Muscle layer of colon (tissue), 2 donors: ENCODE measurements around the gene AGR2.

Source experiments
- H3K27ac ChIP-seq: one replicate; pipeline ENCODE4 v1.7.0; 2013; ENCODE audit warnings: low read depth, mild to moderate bottlenecking, low read length, moderate library complexity
- H3K27me3 ChIP-seq, 2 donors: one replicate each; pipeline ENCODE4 v1.7.0; 2013; ENCODE audit warnings: low read length in 2 of 2, mild to moderate bottlenecking in 2 of 2; ENCODE audit not compliant: insufficient read depth in 2 of 2, control insufficient read depth in 1 of 2
- H3K36me3 ChIP-seq: one replicate; pipeline ENCODE4 v1.7.0; 2013; ENCODE audit warnings: mild to moderate bottlenecking, low read length; ENCODE audit not compliant: insufficient read depth
- H3K4me1 ChIP-seq: one replicate; pipeline ENCODE4 v1.7.0; 2013; ENCODE audit warnings: mild to moderate bottlenecking, low read length; ENCODE audit not compliant: insufficient read depth
- H3K4me3 ChIP-seq, 2 donors: one replicate each; pipeline ENCODE4 v1.7.0; 2013; ENCODE audit warnings: low read length in 2 of 2, low read depth in 1 of 2, mild to moderate bottlenecking in 1 of 2, moderate library complexity in 1 of 2
- H3K9ac ChIP-seq: one replicate; pipeline ENCODE4 v1.7.0; 2013; ENCODE audit warnings: low read length
- H3K9me3 ChIP-seq: one replicate; pipeline ENCODE4 v1.7.0; 2013; ENCODE audit warnings: mild to moderate bottlenecking, low read length
- donor health status: abdominal sarcoma.
- donor health status: Adenocarcinoma of cecum.

AGR2 gene

GRCh38 chr7:16753102-16753931, 51.5 kb downstream of the AGR2 start, which contains the start of gene TSPAN13:
Gene TSPAN13, plus strand, starts transcription at chr7:16753755. Its CDS starts 213 bp downstream, at chr7:16753968.
- Histone ChIP-seq H3K27me3 (peaks cover 0 to 7% of the 10 kb centered on the region in 2 donors), H3K27ac (peak within 1 kb of the TSS; percentile 9), H3K9me3 (no peaks in the 10 kb centered on the region), H3K36me3 (no peaks in the 10 kb centered on the region), H3K9ac (no peak within 1 kb of the TSS), H3K4me3 (peak within 1 kb of the TSS; percentile 45 to 46), H3K4me1 (no peaks in the 10 kb centered on the region)

DNA sequence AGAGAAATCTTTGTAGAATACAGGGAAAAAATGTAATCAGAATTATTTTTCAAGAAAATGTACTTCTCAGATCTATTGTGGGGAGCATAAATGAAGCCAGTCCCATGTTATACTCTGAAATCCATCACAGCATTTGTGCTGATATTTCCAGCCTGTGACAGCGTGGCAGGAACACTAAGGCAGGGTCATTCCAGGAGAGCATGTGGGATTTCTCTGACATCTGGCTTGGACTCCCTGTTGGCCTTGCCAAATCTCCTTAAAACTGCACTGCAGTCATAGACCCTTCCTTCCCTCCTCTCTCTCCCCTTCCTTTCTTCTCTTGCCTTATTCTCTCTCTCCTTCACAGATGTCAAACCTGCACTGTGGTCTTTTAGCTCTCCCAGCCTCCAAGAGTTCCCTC, 57.7 kb downstream of the AGR2 start:
- Histone ChIP-seq H3K4me3 (no peak overlapping the region), H3K9me3 (no peaks in the 10 kb centered on the region), H3K36me3 (no peaks in the 10 kb centered on the region), H3K27ac (no peak overlapping the region), H3K27me3 (no peaks in the 10 kb centered on the region), H3K9ac (no peak overlapping the region), H3K4me1 (no peaks in the 10 kb centered on the region)

GRCh38 chr7:16745645-16746044, 59.2 kb downstream of the AGR2 start:
- no peak overlapping the region for H3K27ac ChIP-seq
- no peak overlapping the region for H3K9ac ChIP-seq
- no peaks in the 10 kb centered on the region for H3K4me1 ChIP-seq
- no peaks in the 10 kb centered on the region for H3K9me3 ChIP-seq
- H3K27me3 ChIP-seq: no peaks in the 10 kb centered on the region
- H3K4me3 ChIP-seq: no peak overlapping the region
- no peaks in the 10 kb centered on the region for H3K36me3 ChIP-seq

GRCh38 chr7:16744518-16745250, 60.1 kb downstream of the AGR2 start:
- no peak overlapping the region for H3K27ac ChIP-seq
- H3K4me1 ChIP-seq: peaks cover 8% of the 10 kb centered on the region

DNA sequence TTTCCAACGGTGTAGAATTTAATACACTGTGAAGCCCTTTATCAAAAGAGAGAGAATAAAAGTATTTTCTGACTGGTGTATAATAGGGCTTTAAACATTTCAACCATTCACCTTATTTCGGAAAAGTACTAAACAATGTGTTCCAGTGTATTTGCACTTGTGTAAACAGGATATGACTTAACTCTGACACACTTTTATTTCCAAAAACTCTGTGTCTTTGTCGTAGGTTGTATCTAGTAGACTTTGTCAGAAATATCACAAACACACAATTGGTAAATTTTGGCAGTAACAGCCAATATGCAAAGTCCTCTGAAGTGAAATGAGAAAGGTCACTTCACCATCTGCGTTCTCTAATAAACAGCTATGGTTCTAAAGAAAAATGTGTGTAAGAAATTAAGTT, 61.6 kb downstream of the AGR2 start:
- H3K27ac ChIP-seq: no peak overlapping the region

More at GRCh38 chr7:16744518-16745250, 60.1 kb downstream of the AGR2 start:
- no peak overlapping the region for H3K4me3 ChIP-seq
- H3K27me3 ChIP-seq: no peaks in the 10 kb centered on the region
- H3K9ac ChIP-seq: no peak overlapping the region
- no peaks in the 10 kb centered on the region for H3K9me3 ChIP-seq
- H3K36me3 ChIP-seq: no peaks in the 10 kb centered on the region

GRCh38 chr7:16742547-16742946, 62.3 kb downstream of the AGR2 start:
- H3K4me3 ChIP-seq: no peak overlapping the region
- H3K27me3 ChIP-seq: no peaks in the 10 kb centered on the region
- H3K4me1 ChIP-seq: peaks cover 8% of the 10 kb centered on the region
- no peak overlapping the region for H3K27ac ChIP-seq
- no peaks in the 10 kb centered on the region for H3K9me3 ChIP-seq
- no peak overlapping the region for H3K9ac ChIP-seq
- no peaks in the 10 kb centered on the region for H3K36me3 ChIP-seq

More for the DNA sequence above, 61.6 kb downstream of the AGR2 start:
- no peaks in the 10 kb centered on the region for H3K9me3 ChIP-seq
- no peaks in the 10 kb centered on the region for H3K27me3 ChIP-seq
- H3K36me3 ChIP-seq: no peaks in the 10 kb centered on the region
- no peak overlapping the region for H3K4me3 ChIP-seq
- peaks cover 8% of the 10 kb centered on the region for H3K4me1 ChIP-seq
- H3K9ac ChIP-seq: no peak overlapping the region
